ENCODE results near the gene RPS6KB2.

Gene RPS6KB2

GRCh38 chr11:67410984-67411784 lies 17.1 kb upstream of the RPS6KB2 start:
- ATAC-seq (ENCODE audit: low read depth) = no peak
- peaks cover 63% of the 10 kb centered on the region for H3K4me1 Mint-ChIP-seq
- H3K27me3 Mint-ChIP-seq = no peaks in the 10 kb centered on the region
- peak overlapping the region; percentile 90 for H3K4me3 Mint-ChIP-seq
- H3K27ac Mint-ChIP-seq = peak overlapping the region; percentile 86
- H3K9me3 Mint-ChIP-seq = no peaks in the 10 kb centered on the region
- DNase-seq (ENCODE audit: low spot score in 2 of 2) = no peak
- peaks cover 14% of the 10 kb centered on the region for H3K36me3 Mint-ChIP-seq

- H3K27ac Mint-ChIP-seq = peak overlapping the region; percentile 15
- peaks cover 63% of the 10 kb centered on the region for H3K4me1 Mint-ChIP-seq
- peak overlapping the region; percentile 59 for H3K4me3 Mint-ChIP-seq
- peak; percentile 9 for ATAC-seq (ENCODE audit: low read depth)
- H3K36me3 Mint-ChIP-seq = peaks cover 10% of the 10 kb centered on the region
- H3K9me3 Mint-ChIP-seq = no peaks in the 10 kb centered on the region
- DNase-seq (ENCODE audit: low spot score in 2 of 2) = no peak
- no peaks in the 10 kb centered on the region for H3K27me3 Mint-ChIP-seq
Observed at GRCh38 chr11:67411785-67412152, 16.5 kb upstream of the RPS6KB2 start.

- peak overlapping the region; percentile 15 for H3K27ac Mint-ChIP-seq
- H3K27me3 Mint-ChIP-seq = no peaks in the 10 kb centered on the region
- peaks cover 63% of the 10 kb centered on the region for H3K4me1 Mint-ChIP-seq
- no peak for ATAC-seq (ENCODE audit: low read depth)
- H3K9me3 Mint-ChIP-seq = no peaks in the 10 kb centered on the region
- DNase-seq (ENCODE audit: low spot score in 2 of 2) = no peak
- H3K36me3 Mint-ChIP-seq = peaks cover 4% of the 10 kb centered on the region
- H3K4me3 Mint-ChIP-seq = peak overlapping the region; percentile 45
Observed at GRCh38 chr11:67412495-67413179, 15.7 kb upstream of the RPS6KB2 start.

- Mint-ChIP-seq H3K9me3 (no peaks in the 10 kb centered on the region), H3K27ac (peak overlapping the region; percentile 15), H3K4me3 (peak overlapping the region; percentile 45), H3K4me1 (peaks cover 63% of the 10 kb centered on the region), H3K27me3 (no peaks in the 10 kb centered on the region), H3K36me3 (peaks cover 3% of the 10 kb centered on the region)
- DNase-seq (ENCODE audit: low spot score in 2 of 2) (no peak), ATAC-seq (ENCODE audit: low read depth) (no peak)
Observed at GRCh38 chr11:67413266-67413849, 14.9 kb upstream of the RPS6KB2 start.

GRCh38 chr11:67415501-67416304 lies 12.6 kb upstream of the RPS6KB2 start, which contains the start of gene CARNS1:
TSS of gene CARNS1 (plus strand) at chr11:67415678. CDS start at chr11:67416200, 522 bp downstream.
- no peak for ATAC-seq (ENCODE audit: low read depth)
- no peaks in the 10 kb centered on the region for H3K9me3 Mint-ChIP-seq
- H3K4me3 Mint-ChIP-seq = peak within 1 kb of the TSS; percentile 90
- DNase-seq (ENCODE audit: low spot score in 2 of 2) = no peak
- no peaks in the 10 kb centered on the region for H3K36me3 Mint-ChIP-seq
- peaks cover 59% of the 10 kb centered on the region for H3K4me1 Mint-ChIP-seq
- peak within 1 kb of the TSS; percentile 80 for H3K27ac Mint-ChIP-seq
- no peaks in the 10 kb centered on the region for H3K27me3 Mint-ChIP-seq

GRCh38 chr11:67416416-67417335 lies 11.6 kb upstream of the RPS6KB2 start:
- DNase-seq (ENCODE audit: low spot score in 2 of 2) (peak in 1 of 2 donors; percentile 58), ATAC-seq (ENCODE audit: low read depth) (peak; percentile 37)
- Mint-ChIP-seq H3K9me3 (no peaks in the 10 kb centered on the region), H3K4me3 (peak overlapping the region; percentile 87), H3K36me3 (no peaks in the 10 kb centered on the region), H3K27ac (peak overlapping the region; percentile 71), H3K27me3 (no peaks in the 10 kb centered on the region), H3K4me1 (peaks cover 56% of the 10 kb centered on the region)

- no peaks in the 10 kb centered on the region for H3K36me3 Mint-ChIP-seq
- H3K4me1 Mint-ChIP-seq = peaks cover 49% of the 10 kb centered on the region
- peak overlapping the region; percentile 87 for H3K4me3 Mint-ChIP-seq
- H3K27me3 Mint-ChIP-seq = no peaks in the 10 kb centered on the region
- H3K27ac Mint-ChIP-seq = peak overlapping the region; percentile 78
- ATAC-seq (ENCODE audit: low read depth) (no peak), DNase-seq (ENCODE audit: low spot score in 2 of 2) (no peak)
- no peaks in the 10 kb centered on the region for H3K9me3 Mint-ChIP-seq
Observed at GRCh38 chr11:67417425-67417824, 10.9 kb upstream of the RPS6KB2 start.

GRCh38 chr11:67418476-67419281 lies 9.6 kb upstream of the RPS6KB2 start:
- Mint-ChIP-seq H3K4me3 (peak overlapping the region; percentile 87), H3K27me3 (no peaks in the 10 kb centered on the region), H3K36me3 (no peaks in the 10 kb centered on the region), H3K4me1 (peaks cover 43% of the 10 kb centered on the region), H3K27ac (peak overlapping the region; percentile 78), H3K9me3 (no peaks in the 10 kb centered on the region)
- DNase-seq (ENCODE audit: low spot score in 2 of 2) (peak; percentile 70 to 74), ATAC-seq (ENCODE audit: low read depth) (peak; percentile 58)

GRCh38 chr11:67419325-67420049 lies 8.8 kb upstream of the RPS6KB2 start:
- peak overlapping the region; percentile 87 for H3K4me3 Mint-ChIP-seq
- peak overlapping the region; percentile 78 for H3K27ac Mint-ChIP-seq
- peaks cover 44% of the 10 kb centered on the region for H3K4me1 Mint-ChIP-seq
- H3K27me3 Mint-ChIP-seq = no peaks in the 10 kb centered on the region
- H3K36me3 Mint-ChIP-seq = no peaks in the 10 kb centered on the region
- no peaks in the 10 kb centered on the region for H3K9me3 Mint-ChIP-seq
- DNase-seq (ENCODE audit: low spot score in 2 of 2) (no peak), ATAC-seq (ENCODE audit: low read depth) (no peak)

- H3K36me3 Mint-ChIP-seq = peaks cover 1% of the 10 kb centered on the region
Observed at GRCh38 chr11:67420147-67420645, 8.1 kb upstream of the RPS6KB2 start.

GRCh38 chr11:67420646-67421429 lies 7.5 kb upstream of the RPS6KB2 start:
- peak; percentile 98 to 99 for DNase-seq (ENCODE audit: low spot score in 2 of 2)
- peaks cover 1% of the 10 kb centered on the region for H3K36me3 Mint-ChIP-seq
- H3K9me3 Mint-ChIP-seq = no peaks in the 10 kb centered on the region
- H3K27ac Mint-ChIP-seq = peak overlapping the region; percentile 78
- no peaks in the 10 kb centered on the region for H3K27me3 Mint-ChIP-seq
- peak; percentile 80 for ATAC-seq (ENCODE audit: low read depth)
- peak overlapping the region; percentile 87 for H3K4me3 Mint-ChIP-seq
- peaks cover 45% of the 10 kb centered on the region for H3K4me1 Mint-ChIP-seq

More at GRCh38 chr11:67420147-67420645, 8.1 kb upstream of the RPS6KB2 start:
- DNase-seq (ENCODE audit: low spot score in 2 of 2) = no peak
- no peaks in the 10 kb centered on the region for H3K27me3 Mint-ChIP-seq
- H3K4me1 Mint-ChIP-seq = peaks cover 46% of the 10 kb centered on the region
- no peak for ATAC-seq (ENCODE audit: low read depth)
- no peaks in the 10 kb centered on the region for H3K9me3 Mint-ChIP-seq
- H3K27ac Mint-ChIP-seq = peak overlapping the region; percentile 78
- H3K4me3 Mint-ChIP-seq = peak overlapping the region; percentile 87

All from memory B cell (primary cell).